Neural cell (in vitro differentiated cells): ENCODE results near the gene CNTNAP5. TPM values are rescaled to one million over a fixed set of nuclear protein-coding genes. Genes with fewer than 3 reads are reported as not detected.

Source experiments
- H2AFZ ChIP-seq: fragments of 200-600, 300-800 bp; sonication (generic), shearing (Covaris generic); 2 replicates; pipeline ENCODE4 v1.6.0; 2014; ENCODE audit warnings: low read depth, mild to moderate bottlenecking, antibody characterized with exemption, low read length, moderate library complexity
- H3F3A ChIP-seq: fragments of 200-600 bp; shearing (Covaris generic); 2 replicates; pipeline ENCODE4 v1.6.1; 2016; ENCODE audit warnings: mild to moderate bottlenecking, moderate library complexity, mixed read lengths, antibody characterized with exemption, low read length; ENCODE audit not compliant: insufficient read depth, poor library complexity, severe bottlenecking
- H3K27ac ChIP-seq: fragments of 200-600, 300-800 bp; sonication (generic), shearing (Covaris generic); 2 replicates; pipeline ENCODE4 v1.5.1; 2014; ENCODE audit warnings: mild to moderate bottlenecking, low read length, moderate library complexity
- H3K27me3 ChIP-seq: fragments of 300-800, 200-600 bp; sonication (generic), shearing (Covaris generic); 2 replicates; pipeline ENCODE4 v1.6.0; 2014; ENCODE audit warnings: mild to moderate bottlenecking, low read depth, low read length, moderate library complexity; ENCODE audit not compliant: insufficient read depth
- H3K36me3 ChIP-seq: fragments of 300-800, 200-600 bp; sonication (generic), shearing (Covaris generic); 2 replicates; pipeline ENCODE4 v1.5.1; 2014; ENCODE audit warnings: mild to moderate bottlenecking, antibody characterized with exemption, low read length, moderate library complexity; ENCODE audit not compliant: insufficient read depth
- H3K4me2 ChIP-seq: fragments of 300-800, 200-600 bp; sonication (generic), shearing (Covaris generic); 2 replicates; pipeline ENCODE4 v1.6.0; 2014; ENCODE audit warnings: mild to moderate bottlenecking, low read length
- H3K4me3 ChIP-seq: fragments of 300-800, 200-600 bp; sonication (generic), shearing (Covaris generic); 2 replicates; pipeline ENCODE4 v1.5.1; 2014; ENCODE audit warnings: mild to moderate bottlenecking, low read length, moderate library complexity
- H3K79me2 ChIP-seq: fragments of 200-600 bp; shearing (Covaris generic); replicated peaks from 2 replicates; pipeline ENCODE4 v1.6.0; 2014; ENCODE audit warnings: mild to moderate bottlenecking, low read length, moderate library complexity; ENCODE audit not compliant: insufficient read depth
- H3K9ac ChIP-seq: fragments of 300-800, 200-600 bp; sonication (generic), shearing (Covaris generic); 2 replicates; pipeline ENCODE4 v1.6.1; 2016; ENCODE audit warnings: mild to moderate bottlenecking, low read length, mixed read lengths
- H3K9me2 ChIP-seq: fragments of 200-600 bp; shearing (Covaris generic); 2 replicates; pipeline ENCODE4 v1.6.1; 2016; ENCODE audit warnings: mild to moderate bottlenecking, low read length, mixed read lengths; ENCODE audit not compliant: insufficient read depth
- H3K9me3 ChIP-seq: fragments of 200-600, 300-800 bp; sonication (generic), shearing (Covaris generic); 2 replicates; pipeline ENCODE4 v1.6.1; 2016; ENCODE audit warnings: mild to moderate bottlenecking, mixed run types, low read length, moderate library complexity, mixed read lengths
- H4K20me1 ChIP-seq: fragments of 200-600 bp; shearing (Covaris generic); 2 replicates; pipeline ENCODE4 v1.6.1; 2016; ENCODE audit warnings: mild to moderate bottlenecking, mixed run types; ENCODE audit not compliant: insufficient read depth
- EP300 ChIP-seq: fragments of 450-650 bp; conservative IDR thresholded peaks from 2 replicates; pipeline ENCODE4 v1.6.1; 2014; ENCODE audit warnings: antibody characterized with exemption, mild to moderate bottlenecking, moderate library complexity; ENCODE audit not compliant: poor library complexity, severe bottlenecking
- EZH2 ChIP-seq: fragments of 200-600, 300-800 bp; shearing (Covaris generic), sonication (generic); IDR thresholded peaks from 2 replicates; pipeline ENCODE4 v1.6.1; 2014; ENCODE audit warnings: antibody characterized with exemption, low read length, borderline replicate concordance, mild to moderate bottlenecking; ENCODE audit not compliant: insufficient read depth, poor library complexity, severe bottlenecking
- MXI1 ChIP-seq: fragments of 450-650 bp; conservative IDR thresholded peaks from 2 replicates; pipeline ENCODE4 v1.6.1; 2014; ENCODE audit warnings: antibody characterized with exemption, mild to moderate bottlenecking; ENCODE audit not compliant: poor library complexity, severe bottlenecking
- POLR2AphosphoS5 ChIP-seq: IDR thresholded peaks from 2 replicates; pipeline ENCODE4 v1.6.1; 2012
- RAD21 ChIP-seq: fragments of 450-650 bp; conservative IDR thresholded peaks from 2 replicates; pipeline ENCODE4 v1.6.1; 2014; ENCODE audit warnings: antibody characterized with exemption, mild to moderate bottlenecking, moderate library complexity
- SMC3 ChIP-seq: fragments of 450-650 bp; conservative IDR thresholded peaks from 2 replicates; pipeline ENCODE4 v1.6.1; 2014; ENCODE audit warnings: antibody characterized with exemption, mild to moderate bottlenecking, moderate library complexity; ENCODE audit not compliant: poor library complexity
- TAF1 ChIP-seq: IDR thresholded peaks from 2 replicates; pipeline ENCODE4 v1.6.1; 2012; ENCODE audit warnings: low read depth
- polyA plus RNA-seq: library from polyadenylated mRNA; depleted of rRNA; stranded (reverse); fragments of >200 nt; gene quantifications from 2 replicates; pipeline ENCODE4 v1.2.3, GENCODE V29; 2014
- TF ChIP-seq, protein P1 (sequence below): IDR thresholded peaks from 2 replicates; pipeline ENCODE4 v1.6.1; 2012; ENCODE audit warnings: borderline replicate concordance
- TF ChIP-seq, protein P2 (sequence below): fragments of 450-650 bp; IDR thresholded peaks from 2 replicates; pipeline ENCODE4 v1.5.1; 2014; ENCODE audit warnings: antibody characterized with exemption, mild to moderate bottlenecking, moderate library complexity; ENCODE audit not compliant: poor library complexity, severe bottlenecking

The CNTNAP5 gene
- polyA plus RNA-seq, 1 donor from 2014 or later: 19.3 TPM

- Histone ChIP-seq H3K79me2 (no peaks in the 10 kb centered on the region), H3K4me3 (no peak overlapping the region), H2AFZ (no peak overlapping the region), H3K27ac (no peak overlapping the region), H4K20me1 (no peaks in the 10 kb centered on the region), H3K36me3 (no peaks in the 10 kb centered on the region), H3K9me2 (no peaks in the 10 kb centered on the region), H3K27me3 (no peaks in the 10 kb centered on the region), H3K4me2 (no peak overlapping the region), H3K9ac (no peak overlapping the region), H3F3A (no peaks in the 10 kb centered on the region), H3K9me3 (no peaks in the 10 kb centered on the region)
- TF ChIP-seq EP300 (no peak), EZH2 (no peak), TAF1 (no peak), POLR2AphosphoS5 (no peak), RAD21 (no peak), MXI1 (no peak), SMC3 (no peak)
- TF ChIP-seq, protein P1, sequence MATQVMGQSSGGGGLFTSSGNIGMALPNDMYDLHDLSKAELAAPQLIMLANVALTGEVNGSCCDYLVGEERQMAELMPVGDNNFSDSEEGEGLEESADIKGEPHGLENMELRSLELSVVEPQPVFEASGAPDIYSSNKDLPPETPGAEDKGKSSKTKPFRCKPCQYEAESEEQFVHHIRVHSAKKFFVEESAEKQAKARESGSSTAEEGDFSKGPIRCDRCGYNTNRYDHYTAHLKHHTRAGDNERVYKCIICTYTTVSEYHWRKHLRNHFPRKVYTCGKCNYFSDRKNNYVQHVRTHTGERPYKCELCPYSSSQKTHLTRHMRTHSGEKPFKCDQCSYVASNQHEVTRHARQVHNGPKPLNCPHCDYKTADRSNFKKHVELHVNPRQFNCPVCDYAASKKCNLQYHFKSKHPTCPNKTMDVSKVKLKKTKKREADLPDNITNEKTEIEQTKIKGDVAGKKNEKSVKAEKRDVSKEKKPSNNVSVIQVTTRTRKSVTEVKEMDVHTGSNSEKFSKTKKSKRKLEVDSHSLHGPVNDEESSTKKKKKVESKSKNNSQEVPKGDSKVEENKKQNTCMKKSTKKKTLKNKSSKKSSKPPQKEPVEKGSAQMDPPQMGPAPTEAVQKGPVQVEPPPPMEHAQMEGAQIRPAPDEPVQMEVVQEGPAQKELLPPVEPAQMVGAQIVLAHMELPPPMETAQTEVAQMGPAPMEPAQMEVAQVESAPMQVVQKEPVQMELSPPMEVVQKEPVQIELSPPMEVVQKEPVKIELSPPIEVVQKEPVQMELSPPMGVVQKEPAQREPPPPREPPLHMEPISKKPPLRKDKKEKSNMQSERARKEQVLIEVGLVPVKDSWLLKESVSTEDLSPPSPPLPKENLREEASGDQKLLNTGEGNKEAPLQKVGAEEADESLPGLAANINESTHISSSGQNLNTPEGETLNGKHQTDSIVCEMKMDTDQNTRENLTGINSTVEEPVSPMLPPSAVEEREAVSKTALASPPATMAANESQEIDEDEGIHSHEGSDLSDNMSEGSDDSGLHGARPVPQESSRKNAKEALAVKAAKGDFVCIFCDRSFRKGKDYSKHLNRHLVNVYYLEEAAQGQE: no peak
- TF ChIP-seq, protein P2, sequence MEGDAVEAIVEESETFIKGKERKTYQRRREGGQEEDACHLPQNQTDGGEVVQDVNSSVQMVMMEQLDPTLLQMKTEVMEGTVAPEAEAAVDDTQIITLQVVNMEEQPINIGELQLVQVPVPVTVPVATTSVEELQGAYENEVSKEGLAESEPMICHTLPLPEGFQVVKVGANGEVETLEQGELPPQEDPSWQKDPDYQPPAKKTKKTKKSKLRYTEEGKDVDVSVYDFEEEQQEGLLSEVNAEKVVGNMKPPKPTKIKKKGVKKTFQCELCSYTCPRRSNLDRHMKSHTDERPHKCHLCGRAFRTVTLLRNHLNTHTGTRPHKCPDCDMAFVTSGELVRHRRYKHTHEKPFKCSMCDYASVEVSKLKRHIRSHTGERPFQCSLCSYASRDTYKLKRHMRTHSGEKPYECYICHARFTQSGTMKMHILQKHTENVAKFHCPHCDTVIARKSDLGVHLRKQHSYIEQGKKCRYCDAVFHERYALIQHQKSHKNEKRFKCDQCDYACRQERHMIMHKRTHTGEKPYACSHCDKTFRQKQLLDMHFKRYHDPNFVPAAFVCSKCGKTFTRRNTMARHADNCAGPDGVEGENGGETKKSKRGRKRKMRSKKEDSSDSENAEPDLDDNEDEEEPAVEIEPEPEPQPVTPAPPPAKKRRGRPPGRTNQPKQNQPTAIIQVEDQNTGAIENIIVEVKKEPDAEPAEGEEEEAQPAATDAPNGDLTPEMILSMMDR: no peak
Observed at GRCh38 chr2:124536591-124536990, 511.5 kb downstream of the CNTNAP5 start.

DNA sequence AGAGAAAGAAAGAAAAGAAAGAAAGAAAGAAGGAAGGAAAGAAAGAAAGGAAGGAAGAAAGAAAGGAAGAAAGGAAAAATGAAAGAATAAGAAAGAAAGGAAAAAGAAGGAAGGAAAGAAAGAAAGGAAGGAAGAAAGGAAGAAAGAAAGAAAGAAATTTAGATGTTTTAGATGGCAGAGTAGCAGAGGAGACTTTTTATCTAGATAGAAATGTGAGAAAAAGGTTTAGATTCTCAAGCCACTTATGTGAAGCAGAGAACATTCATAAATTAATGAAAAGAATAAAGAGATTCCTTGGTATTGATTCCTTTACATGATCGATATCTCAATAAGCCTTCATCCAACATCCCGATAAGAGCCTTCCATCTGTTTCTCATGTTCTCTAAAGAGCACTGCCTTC, 513.5 kb downstream of the CNTNAP5 start:
- Histone ChIP-seq H3F3A (no peaks in the 10 kb centered on the region), H3K4me3 (no peak overlapping the region)
- TF ChIP-seq, protein P2: no peak
- TF ChIP-seq SMC3 (no peak), MXI1 (no peak), POLR2AphosphoS5 (no peak), EP300 (no peak), RAD21 (no peak), TAF1 (no peak), EZH2 (no peak)
- TF ChIP-seq, protein P1: no peak

More for the DNA sequence above, 513.5 kb downstream of the CNTNAP5 start:
- no peak overlapping the region for H3K9ac ChIP-seq
- no peaks in the 10 kb centered on the region for H3K27me3 ChIP-seq
- no peak overlapping the region for H3K27ac ChIP-seq
- no peaks in the 10 kb centered on the region for H3K9me2 ChIP-seq
- no peak overlapping the region for H2AFZ ChIP-seq
- H3K79me2 ChIP-seq: no peaks in the 10 kb centered on the region
- H3K9me3 ChIP-seq: no peaks in the 10 kb centered on the region
- no peak overlapping the region for H3K4me2 ChIP-seq
- no peaks in the 10 kb centered on the region for H4K20me1 ChIP-seq
- no peaks in the 10 kb centered on the region for H3K36me3 ChIP-seq
